Neural crest cell (in vitro differentiated cells): Measurements from ENCODE around the gene PTPRK. TPM values are rescaled to one million over a fixed set of nuclear protein-coding genes. Genes with fewer than 3 reads are reported as not detected.

ENCODE experiments used
- DNase-seq: peaks from one replicate; pipeline ENCODE4 v3.0.0; 2021; ENCODE audit warnings: low read depth, mixed read lengths, low spot score
- H3K27ac Mint-ChIP-seq: one replicate; pipeline ENCODE4 v1.8.0; 2021; ENCODE audit warnings: mild to moderate bottlenecking, mixed read lengths; ENCODE audit not compliant: unreplicated experiment
- H3K27me3 Mint-ChIP-seq: 2 replicates; pipeline ENCODE4 v1.8.0; 2021; ENCODE audit warnings: low read depth, mild to moderate bottlenecking, mixed read lengths
- H3K36me3 Mint-ChIP-seq: 2 replicates; pipeline ENCODE4 v1.8.0; 2021; ENCODE audit warnings: low read depth, mild to moderate bottlenecking, mixed read lengths
- H3K4me1 Mint-ChIP-seq: 2 replicates; pipeline ENCODE4 v1.8.0; 2021; ENCODE audit warnings: mixed read lengths
- H3K4me3 Mint-ChIP-seq: one replicate; pipeline ENCODE4 v1.8.0; 2021; ENCODE audit warnings: mild to moderate bottlenecking, mixed read lengths
- H3K9me3 Mint-ChIP-seq: 2 replicates; pipeline ENCODE4 v1.8.0; 2021; ENCODE audit warnings: mixed read lengths
- total RNA-seq: library from RNA; stranded (reverse); gene quantifications from 2 replicates; pipeline ENCODE4 v1.2.1, GENCODE V29; 2021
- TF ChIP-seq, protein P1 (sequence below): fragments of 200-600 bp; sonication (generic); conservative IDR thresholded peaks from 2 replicates; pipeline ENCODE4 v1.5.0; 2021; ENCODE audit warnings: antibody characterized with exemption, mild to moderate bottlenecking

Gene PTPRK
- total RNA-seq, 1 donor from 2014 or later, result 30.8 TPM

DNA sequence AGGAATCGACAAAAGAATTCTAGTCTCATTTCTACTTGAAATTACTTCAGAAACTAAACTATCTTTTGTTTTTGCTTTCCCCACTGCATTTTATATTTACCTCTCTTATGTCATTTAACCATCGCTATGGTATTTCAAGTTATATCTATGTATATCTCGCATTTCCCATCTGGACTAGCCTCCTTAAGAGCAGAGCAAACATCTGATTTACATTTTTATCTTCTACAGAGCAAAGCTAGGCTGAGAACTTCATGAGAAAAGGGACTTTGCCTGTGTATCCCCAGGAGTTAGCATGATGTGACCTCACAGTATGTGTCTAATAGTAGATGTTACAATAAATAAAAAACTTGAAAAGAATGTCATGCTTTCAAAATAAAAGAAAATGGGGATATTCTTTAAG is 201.2 kb downstream of the PTPRK start:
- Mint-ChIP-seq H3K27ac (no peak overlapping the region), H3K4me3 (no peak overlapping the region), H3K27me3 (no peaks in the 10 kb centered on the region), H3K9me3 (no peaks in the 10 kb centered on the region), H3K4me1 (peaks cover 13% of the 10 kb centered on the region), H3K36me3 (no peaks in the 10 kb centered on the region)
- DNase-seq, result no peak
- TF ChIP-seq, protein P1, sequence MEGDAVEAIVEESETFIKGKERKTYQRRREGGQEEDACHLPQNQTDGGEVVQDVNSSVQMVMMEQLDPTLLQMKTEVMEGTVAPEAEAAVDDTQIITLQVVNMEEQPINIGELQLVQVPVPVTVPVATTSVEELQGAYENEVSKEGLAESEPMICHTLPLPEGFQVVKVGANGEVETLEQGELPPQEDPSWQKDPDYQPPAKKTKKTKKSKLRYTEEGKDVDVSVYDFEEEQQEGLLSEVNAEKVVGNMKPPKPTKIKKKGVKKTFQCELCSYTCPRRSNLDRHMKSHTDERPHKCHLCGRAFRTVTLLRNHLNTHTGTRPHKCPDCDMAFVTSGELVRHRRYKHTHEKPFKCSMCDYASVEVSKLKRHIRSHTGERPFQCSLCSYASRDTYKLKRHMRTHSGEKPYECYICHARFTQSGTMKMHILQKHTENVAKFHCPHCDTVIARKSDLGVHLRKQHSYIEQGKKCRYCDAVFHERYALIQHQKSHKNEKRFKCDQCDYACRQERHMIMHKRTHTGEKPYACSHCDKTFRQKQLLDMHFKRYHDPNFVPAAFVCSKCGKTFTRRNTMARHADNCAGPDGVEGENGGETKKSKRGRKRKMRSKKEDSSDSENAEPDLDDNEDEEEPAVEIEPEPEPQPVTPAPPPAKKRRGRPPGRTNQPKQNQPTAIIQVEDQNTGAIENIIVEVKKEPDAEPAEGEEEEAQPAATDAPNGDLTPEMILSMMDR, result no peak

- no peak for DNase-seq
- Mint-ChIP-seq H3K36me3 (no peaks in the 10 kb centered on the region), H3K27ac (peak overlapping the region; percentile 27), H3K9me3 (no peaks in the 10 kb centered on the region), H3K4me3 (no peak overlapping the region), H3K4me1 (peaks cover 23% of the 10 kb centered on the region), H3K27me3 (no peaks in the 10 kb centered on the region)
- TF ChIP-seq, protein P1, result no peak
Observed at GRCh38 chr6:128316258-128316929, 204.0 kb downstream of the PTPRK start.

- Mint-ChIP-seq H3K27me3 (no peaks in the 10 kb centered on the region), H3K27ac (no peak overlapping the region), H3K4me1 (peaks cover 33% of the 10 kb centered on the region), H3K36me3 (no peaks in the 10 kb centered on the region), H3K9me3 (no peaks in the 10 kb centered on the region), H3K4me3 (no peak overlapping the region)
- no peak for DNase-seq
- TF ChIP-seq, protein P1, result no peak
Observed at GRCh38 chr6:128314190-128314589, 206.2 kb downstream of the PTPRK start.

DNA sequence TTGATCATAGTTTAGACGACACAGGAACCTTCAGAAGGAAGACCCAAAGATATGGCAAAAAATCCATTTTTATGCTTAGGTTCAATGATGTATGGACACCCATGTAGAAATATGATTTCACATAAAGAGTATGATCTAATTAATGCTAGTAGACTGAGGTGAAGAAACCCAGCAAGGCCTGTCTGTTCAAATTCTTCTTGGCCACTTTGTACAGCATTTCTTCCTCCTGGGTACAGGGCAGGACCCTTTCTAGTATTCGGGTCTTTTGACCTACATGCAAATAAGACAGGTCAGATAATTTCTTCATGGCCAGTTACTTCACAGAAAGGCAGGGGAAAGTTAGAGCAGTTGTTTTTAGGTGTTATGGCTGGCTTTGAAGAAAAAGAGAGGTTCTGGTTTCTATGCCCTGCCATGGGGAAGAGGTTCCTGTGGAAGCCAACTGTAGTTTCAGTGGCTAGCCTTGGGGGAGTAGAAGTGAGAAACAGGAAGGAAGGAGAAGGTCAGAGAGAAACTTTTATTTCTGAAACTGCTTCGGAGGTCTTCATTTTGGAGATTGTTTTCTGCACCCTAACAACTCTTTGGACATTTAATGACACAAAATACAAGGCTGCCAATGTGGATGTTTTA is 208.3 kb downstream of the PTPRK start:
- Mint-ChIP-seq H3K27me3 (no peaks in the 10 kb centered on the region), H3K4me1 (peaks cover 29% of the 10 kb centered on the region), H3K27ac (no peak overlapping the region), H3K9me3 (no peaks in the 10 kb centered on the region), H3K36me3 (no peaks in the 10 kb centered on the region), H3K4me3 (no peak overlapping the region)
- TF ChIP-seq, protein P1, result no peak
- DNase-seq, result no peak

DNA sequence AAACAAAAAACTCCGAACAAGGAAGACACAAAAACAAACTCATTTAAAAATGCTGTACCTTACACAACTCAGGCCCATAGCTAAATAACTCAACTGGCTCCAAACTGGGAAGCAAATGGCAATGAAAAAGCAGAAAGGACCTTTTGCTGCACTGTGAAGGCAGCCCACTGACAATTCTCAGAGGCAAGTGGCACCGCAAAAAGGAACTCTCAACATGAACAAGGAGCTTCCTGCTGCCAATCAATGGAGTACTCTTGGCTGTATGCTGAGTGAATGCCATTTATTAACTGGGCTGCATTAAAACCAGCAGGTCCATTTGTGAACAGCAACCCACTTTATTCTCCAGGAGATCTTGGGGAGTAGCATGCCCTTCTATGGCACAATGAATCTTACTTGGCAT is 209.9 kb downstream of the PTPRK start:
- H3K27ac Mint-ChIP-seq, result no peak overlapping the region
- H3K36me3 Mint-ChIP-seq, result no peaks in the 10 kb centered on the region
- H3K27me3 Mint-ChIP-seq, result no peaks in the 10 kb centered on the region
- peaks cover 22% of the 10 kb centered on the region for H3K4me1 Mint-ChIP-seq
- H3K4me3 Mint-ChIP-seq, result no peak overlapping the region
- no peak for DNase-seq
- H3K9me3 Mint-ChIP-seq, result peaks cover 3% of the 10 kb centered on the region
- TF ChIP-seq, protein P1, result no peak
